Naive B cell (primary cell): ENCODE data around the gene DIP2C. TPM values are rescaled to one million over a fixed set of nuclear protein-coding genes. Genes with fewer than 3 reads are reported as not detected.
"Not testable (repeated sequence)": the region's sequence is repeated elsewhere in the genome, so short reads cannot be mapped to it uniquely, and the experiment has no call there.

Source experiments
- ATAC-seq, 2 donors: fragments of 150-1000 bp; cut with Tn5 transposase; 2 replicates each; pipeline ENCODE4 v1.10.0; 2021; ENCODE audit warnings: low read depth in 2 of 2, mild to moderate bottlenecking in 2 of 2, moderate library complexity in 2 of 2
- DNase-seq: peaks from one replicate; pipeline ENCODE4 v3.0.0; 2022
- H3K27ac Mint-ChIP-seq, 6 donors: one replicate each; pipeline ENCODE4 v1.8.0; 2020 to 2022; ENCODE audit warnings: mild to moderate bottlenecking in 6 of 6, mixed read lengths in 6 of 6, moderate library complexity in 5 of 6, inconsistent platforms in 2 of 6
- H3K27me3 Mint-ChIP-seq, 3 donors: one replicate each; pipeline ENCODE4 v1.8.0; 2021 to 2022; ENCODE audit warnings: mixed read lengths in 3 of 3, mild to moderate bottlenecking in 1 of 3
- H3K36me3 Mint-ChIP-seq, 2 donors: one replicate each; pipeline ENCODE4 v1.8.0; 2020 to 2022; ENCODE audit warnings: mixed read lengths in 2 of 2, inconsistent platforms in 1 of 2, mild to moderate bottlenecking in 1 of 2
- H3K4me1 Mint-ChIP-seq, 3 donors: one replicate each; pipeline ENCODE4 v1.8.0; 2020 to 2022; ENCODE audit warnings: mixed read lengths in 3 of 3, inconsistent platforms in 1 of 3, mild to moderate bottlenecking in 1 of 3, moderate library complexity in 1 of 3
- H3K4me3 Mint-ChIP-seq, 8 donors: one replicate each; pipeline ENCODE4 v1.8.0; 2020 to 2022; ENCODE audit warnings: mild to moderate bottlenecking in 8 of 8, mixed read lengths in 8 of 8, moderate library complexity in 8 of 8, inconsistent platforms in 2 of 8
- H3K9me3 Mint-ChIP-seq, 7 donors: one replicate each; pipeline ENCODE4 v1.8.0; 2020 to 2022; ENCODE audit warnings: mixed read lengths in 7 of 7, mild to moderate bottlenecking in 5 of 7, inconsistent platforms in 2 of 7, moderate library complexity in 1 of 7
- polyA plus RNA-seq, 6 donors: library from polyadenylated mRNA; unstranded; fragments of 300-500 nt; fragmentation: Illumina TruSeq; gene quantifications; one replicate each; pipeline ENCODE4 v1.2.3, GENCODE V29; 2021; ENCODE audit warnings: low read depth in 6 of 6

DIP2C gene
- polyA plus RNA-seq, 6 donors from 2014 or later = 0.36 to 1.7 (median 0.78) TPM; not detected in 1

DNA sequence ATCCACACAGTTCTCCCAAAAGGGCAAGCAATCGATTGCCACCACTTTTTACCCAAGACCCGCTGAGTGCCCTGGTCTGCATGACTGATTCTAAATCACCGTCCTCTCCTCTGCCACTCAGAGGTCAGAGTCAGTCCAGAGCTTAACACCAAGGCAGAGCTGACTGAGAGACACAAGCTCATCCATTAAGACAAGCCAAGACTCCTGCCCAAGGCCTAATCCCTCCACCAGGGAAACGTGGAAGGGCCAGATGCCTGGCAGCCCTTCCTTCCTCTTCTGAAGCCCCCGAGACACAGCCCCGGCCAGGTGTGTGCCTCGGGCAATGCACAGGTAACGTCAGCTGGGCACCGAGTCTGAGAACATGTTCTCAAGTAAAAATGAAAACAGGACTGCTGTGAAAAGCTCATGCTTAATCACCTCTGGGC, 51.7 kb downstream of the DIP2C start:
- H3K9me3 Mint-ChIP-seq = peaks cover 0 to 3% (median 0%) of the 10 kb centered on the region in 7 donors
- H3K27me3 Mint-ChIP-seq = peaks cover 5 to 38% (median 34%) of the 10 kb centered on the region in 3 donors
- DNase-seq (no peak), ATAC-seq (no peak)
- no peak overlapping the region for H3K27ac Mint-ChIP-seq
- H3K36me3 Mint-ChIP-seq = no peaks in the 10 kb centered on the region
- peaks cover 0 to 5% (median 0%) of the 10 kb centered on the region in 3 donors for H3K4me1 Mint-ChIP-seq
- no peak overlapping the region for H3K4me3 Mint-ChIP-seq

DNA sequence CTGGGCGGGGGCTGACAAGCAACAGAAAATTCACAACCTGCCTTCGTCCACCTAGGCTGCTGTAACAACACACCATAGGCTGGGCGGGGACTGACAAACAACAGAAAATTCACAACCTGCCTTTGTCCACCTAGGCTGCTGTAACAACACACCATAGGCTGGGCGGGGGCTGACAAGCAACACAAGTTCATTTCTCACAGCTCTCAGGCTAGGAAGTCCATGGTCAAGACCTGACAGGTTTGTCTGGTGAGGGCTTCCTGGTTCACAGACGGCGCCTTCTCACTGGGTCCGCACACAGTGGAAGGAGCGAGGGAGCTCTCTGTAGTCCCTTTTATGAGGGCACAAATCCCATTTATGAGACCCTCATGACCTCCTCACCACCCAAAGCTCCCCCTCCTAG, 52.2 kb downstream of the DIP2C start:
- no peaks in the 10 kb centered on the region for H3K36me3 Mint-ChIP-seq
- H3K27ac Mint-ChIP-seq = no peak overlapping the region

DNA sequence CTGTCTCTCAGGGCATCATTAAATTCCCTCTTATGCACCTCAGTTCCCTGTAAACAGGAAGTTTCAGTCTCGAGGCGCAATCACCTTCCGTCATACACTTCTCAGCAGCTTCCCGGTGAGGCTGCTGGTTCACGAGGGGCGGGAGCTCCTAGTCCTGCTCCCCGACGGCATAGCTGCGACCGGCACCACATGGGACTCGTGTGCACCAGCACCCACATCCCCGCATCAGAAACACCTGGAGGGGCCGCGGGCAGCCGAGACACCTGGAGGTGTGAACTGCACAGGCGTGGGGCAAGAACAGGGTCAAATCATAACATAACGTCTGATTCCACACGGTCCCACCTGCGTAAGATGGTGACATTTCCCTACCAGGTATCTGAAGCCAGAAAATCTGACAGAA, 52.7 kb downstream of the DIP2C start:
- ATAC-seq (no peak), DNase-seq (no peak)
- peaks cover 0 to 3% (median 1%) of the 10 kb centered on the region in 7 donors for H3K9me3 Mint-ChIP-seq
- peaks cover 0 to 5% (median 0%) of the 10 kb centered on the region in 3 donors for H3K4me1 Mint-ChIP-seq
- H3K4me3 Mint-ChIP-seq = no peak overlapping the region
- no peak overlapping the region for H3K27ac Mint-ChIP-seq
- H3K36me3 Mint-ChIP-seq = no peaks in the 10 kb centered on the region
- peaks cover 0 to 38% (median 28%) of the 10 kb centered on the region in 3 donors for H3K27me3 Mint-ChIP-seq

More for the DNA sequence above, 52.2 kb downstream of the DIP2C start:
- ATAC-seq = no peak
- peaks cover 0 to 5% (median 0%) of the 10 kb centered on the region in 3 donors for H3K4me1 Mint-ChIP-seq
- no peak for DNase-seq
- H3K9me3 Mint-ChIP-seq = peaks cover 0 to 3% (median 0%) of the 10 kb centered on the region in 7 donors
- peaks cover 0 to 38% (median 28%) of the 10 kb centered on the region in 3 donors for H3K27me3 Mint-ChIP-seq
- no peak overlapping the region for H3K4me3 Mint-ChIP-seq

DNA sequence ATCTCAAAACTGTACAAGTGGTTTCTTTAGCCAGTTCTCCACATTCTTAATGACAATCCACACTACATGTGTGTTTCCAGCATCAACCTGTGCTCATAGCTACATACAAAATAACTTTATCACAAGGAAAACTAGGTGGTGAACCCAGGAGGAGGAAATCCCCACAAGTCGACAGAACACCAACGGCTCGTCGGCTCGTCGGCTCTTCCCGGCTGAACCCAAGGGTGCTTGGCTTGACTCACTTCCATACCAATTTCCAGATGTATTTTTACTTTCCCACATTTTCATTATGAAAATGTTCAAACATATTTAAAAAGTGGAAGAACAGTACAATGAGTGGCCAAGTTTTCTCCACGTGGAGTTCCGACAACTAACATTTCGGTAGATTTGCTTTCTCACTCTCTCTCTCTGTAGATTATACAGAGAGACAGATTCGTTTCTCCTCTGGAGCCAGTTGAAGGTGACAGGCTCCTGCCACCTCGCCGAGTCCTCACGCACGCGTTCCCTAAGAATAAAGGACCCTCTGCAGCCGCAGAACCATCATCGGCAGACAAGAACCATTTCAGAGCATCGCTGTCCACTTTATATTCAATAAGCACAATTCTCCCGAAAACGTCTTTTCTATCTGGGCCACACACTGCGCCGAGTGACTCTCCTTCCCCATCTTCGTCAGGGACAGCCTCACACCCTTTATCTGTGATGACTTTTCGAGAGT, 53.3 kb downstream of the DIP2C start:
- peaks cover 0 to 38% (median 28%) of the 10 kb centered on the region in 3 donors for H3K27me3 Mint-ChIP-seq
- H3K4me1 Mint-ChIP-seq = peaks cover 0 to 5% (median 0%) of the 10 kb centered on the region in 3 donors
- H3K36me3 Mint-ChIP-seq = no peaks in the 10 kb centered on the region
- H3K9me3 Mint-ChIP-seq = peaks cover 0 to 3% (median 1%) of the 10 kb centered on the region in 7 donors
- no peak overlapping the region for H3K4me3 Mint-ChIP-seq
- ATAC-seq (no peak), DNase-seq (no peak)
- H3K27ac Mint-ChIP-seq = no peak overlapping the region

DNA sequence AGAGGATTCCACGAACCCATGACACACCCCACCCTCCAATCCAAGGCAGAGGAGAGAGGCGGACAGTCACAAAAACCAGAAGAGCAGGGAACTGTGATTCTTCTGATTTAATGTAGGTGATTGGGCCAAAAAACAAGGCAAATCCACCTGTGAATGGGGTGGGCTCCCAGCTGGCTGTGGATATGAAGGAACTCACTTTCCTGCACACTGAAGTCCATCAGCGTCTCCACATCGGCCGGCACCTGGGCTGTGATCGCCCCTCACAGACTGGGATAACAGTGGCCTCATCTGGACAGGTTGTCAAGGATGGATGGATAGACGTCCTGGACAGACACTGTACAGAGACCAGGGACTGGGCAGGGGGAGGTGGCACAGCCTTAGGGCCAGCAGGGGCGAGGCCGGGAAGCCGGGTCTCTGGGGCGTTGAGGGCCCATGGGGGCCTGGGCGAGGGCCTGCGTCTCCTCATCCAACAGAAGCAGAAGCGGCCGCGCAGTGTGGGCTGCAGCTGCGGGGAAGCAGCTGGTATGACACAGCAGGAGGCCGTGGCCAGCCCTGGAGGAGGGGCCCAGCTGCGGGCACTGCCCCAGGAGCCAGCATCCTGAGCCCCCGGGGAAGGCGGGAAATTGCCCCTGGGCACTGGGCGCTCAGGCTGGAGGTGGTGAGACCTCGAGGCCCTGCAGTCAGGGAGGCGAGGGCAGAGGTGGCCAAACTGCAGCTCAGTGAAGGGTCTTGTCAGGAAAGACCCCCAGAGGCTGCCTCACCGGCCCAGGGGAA, 54.2 kb downstream of the DIP2C start:
- no peak overlapping the region for H3K27ac Mint-ChIP-seq
- peaks cover 0 to 3% (median 1%) of the 10 kb centered on the region in 7 donors for H3K9me3 Mint-ChIP-seq
- DNase-seq (no peak), ATAC-seq (no peak)
- H3K36me3 Mint-ChIP-seq = no peaks in the 10 kb centered on the region
- peaks cover 0 to 42% (median 28%) of the 10 kb centered on the region in 3 donors for H3K27me3 Mint-ChIP-seq
- no peak overlapping the region for H3K4me3 Mint-ChIP-seq
- peaks cover 0 to 5% (median 0%) of the 10 kb centered on the region in 3 donors for H3K4me1 Mint-ChIP-seq

DNA sequence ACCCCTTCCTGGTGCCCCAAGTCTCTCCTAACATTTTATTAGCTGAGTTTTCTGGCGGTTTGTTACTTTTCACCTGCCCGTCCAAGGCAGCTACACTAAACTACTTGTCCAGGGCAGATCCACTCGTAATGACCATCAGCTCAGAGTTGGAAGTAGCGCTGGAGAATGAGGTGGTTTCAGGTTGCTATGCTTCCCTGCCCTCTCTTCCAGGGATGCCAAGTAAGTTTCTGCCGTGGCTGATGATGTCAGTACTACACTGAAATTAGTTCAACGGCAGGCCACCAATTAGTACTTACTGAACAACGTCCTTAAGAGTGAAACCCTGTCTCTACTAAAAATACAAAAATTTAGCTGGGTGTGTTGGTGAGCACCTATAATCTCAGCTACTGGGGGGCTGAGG, 55.2 kb downstream of the DIP2C start:
- no peaks in the 10 kb centered on the region for H3K36me3 Mint-ChIP-seq
- no peak overlapping the region for H3K27ac Mint-ChIP-seq
- ATAC-seq (no peak), DNase-seq (no peak)
- peaks cover 0 to 5% (median 0%) of the 10 kb centered on the region in 3 donors for H3K4me1 Mint-ChIP-seq
- H3K4me3 Mint-ChIP-seq = no peak overlapping the region
- peaks cover 4 to 45% (median 35%) of the 10 kb centered on the region in 3 donors for H3K27me3 Mint-ChIP-seq
- peaks cover 0 to 3% (median 0%) of the 10 kb centered on the region in 7 donors for H3K9me3 Mint-ChIP-seq

DNA sequence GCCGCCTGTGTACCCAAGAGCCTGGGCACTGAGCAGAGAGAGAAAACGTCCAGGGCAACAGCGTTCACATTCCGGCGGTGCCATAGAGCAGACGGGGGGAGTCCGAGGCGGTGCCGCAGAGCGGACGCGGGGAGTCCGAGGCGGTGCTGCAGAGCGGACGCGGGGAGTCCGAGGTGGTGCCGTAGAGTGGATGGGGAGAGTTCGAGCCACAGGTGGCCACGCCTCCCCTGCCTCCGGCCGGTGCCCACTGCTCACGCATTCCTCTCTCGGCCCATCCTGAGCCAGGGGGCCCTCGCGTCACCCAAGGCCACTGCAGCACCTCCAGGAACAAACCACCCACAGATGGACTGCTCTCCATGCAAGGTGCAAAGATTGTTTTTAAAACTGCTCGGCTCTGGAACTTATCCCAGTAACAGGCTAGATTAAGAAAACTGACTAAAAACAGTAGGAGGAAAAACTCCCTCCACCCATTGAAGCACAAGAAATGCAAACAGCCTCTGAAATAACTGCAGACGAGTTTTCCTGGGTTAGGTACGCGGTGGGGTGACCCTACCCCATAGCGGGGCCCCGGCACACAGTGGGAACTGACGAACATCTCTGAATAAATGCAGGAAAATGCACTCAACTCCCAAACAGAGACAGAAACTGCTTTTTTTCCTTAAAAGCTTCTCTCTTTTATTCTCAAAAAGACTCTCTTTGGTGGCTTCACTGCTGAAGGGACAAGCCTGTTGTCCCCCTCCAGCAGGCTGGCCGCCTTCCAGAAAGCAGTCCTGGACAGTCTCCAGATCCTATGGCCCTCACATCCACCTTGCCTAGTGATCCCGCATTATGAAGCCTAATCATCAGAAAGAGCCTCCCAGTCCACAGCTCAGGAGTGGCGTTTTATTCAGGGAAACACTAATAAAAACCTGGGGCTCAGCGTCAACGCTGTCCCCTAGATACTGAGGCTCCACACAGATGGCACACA, 55.9 kb downstream of the DIP2C start:
- peaks cover 8 to 51% (median 42%) of the 10 kb centered on the region in 3 donors for H3K27me3 Mint-ChIP-seq
- H3K27ac Mint-ChIP-seq = no peak overlapping the region
- no peaks in the 10 kb centered on the region for H3K36me3 Mint-ChIP-seq
- DNase-seq (no peak), ATAC-seq (no peak)
- H3K9me3 Mint-ChIP-seq = peaks cover 0 to 3% (median 0%) of the 10 kb centered on the region in 7 donors
- H3K4me1 Mint-ChIP-seq = peaks cover 0 to 5% (median 0%) of the 10 kb centered on the region in 3 donors
- no peak overlapping the region for H3K4me3 Mint-ChIP-seq

DNA sequence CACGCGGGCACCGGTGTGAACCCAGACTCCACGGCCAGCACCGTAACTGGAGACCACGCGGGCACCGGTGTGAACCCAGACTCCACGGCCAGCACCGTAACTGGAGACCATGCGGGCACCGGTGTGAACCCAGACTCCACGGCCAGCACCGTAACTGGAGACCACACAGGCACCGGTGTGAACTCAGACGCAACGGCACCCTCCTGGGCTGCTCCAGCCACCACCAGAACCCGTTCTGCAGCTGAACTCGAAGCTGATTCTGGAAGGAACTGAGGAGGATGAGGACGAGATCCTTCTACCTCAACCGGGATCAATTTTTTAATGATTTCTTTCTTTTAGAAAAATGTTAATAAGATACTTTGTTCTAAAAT, 56.7 kb downstream of the DIP2C start:
- H3K27ac Mint-ChIP-seq, ATAC-seq, H3K4me3 Mint-ChIP-seq, H3K36me3 Mint-ChIP-seq, H3K4me1 Mint-ChIP-seq, H3K9me3 Mint-ChIP-seq, DNase-seq: not testable (repeated sequence)
- peaks cover 13 to 57% (median 46%) of the 10 kb centered on the region in 3 donors for H3K27me3 Mint-ChIP-seq

DNA sequence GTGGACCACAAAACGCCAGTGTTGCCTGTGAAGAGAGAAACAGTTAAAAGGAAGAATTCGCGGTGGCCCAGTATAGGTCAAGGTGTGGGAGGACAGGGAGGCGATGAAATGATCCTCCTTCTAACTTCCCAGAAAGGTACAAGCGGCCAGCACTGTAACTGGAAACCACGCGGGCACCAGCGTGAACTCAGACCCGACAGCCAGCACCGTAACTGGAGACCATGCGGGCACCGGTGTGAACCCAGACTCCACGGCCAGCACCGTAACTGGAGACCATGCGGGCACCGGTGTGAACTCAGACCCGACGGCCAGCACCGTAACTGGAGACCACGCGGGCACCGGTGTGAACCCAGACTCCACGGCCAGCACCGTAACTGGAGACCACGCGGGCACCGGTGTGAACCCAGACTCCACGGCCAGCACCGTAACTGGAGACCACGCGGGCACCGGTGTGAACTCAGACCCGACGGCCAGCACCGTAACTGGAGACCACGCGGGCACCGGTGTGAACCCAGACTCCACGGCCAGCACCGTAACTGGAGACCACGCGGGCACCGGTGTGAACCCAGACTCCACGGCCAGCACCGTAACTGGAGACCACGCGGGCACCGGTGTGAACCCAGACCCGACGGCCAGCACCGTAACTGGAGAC, 57.2 kb downstream of the DIP2C start:
- not testable (repeated sequence) for ATAC-seq, DNase-seq, H3K4me1 Mint-ChIP-seq, H3K9me3 Mint-ChIP-seq, H3K4me3 Mint-ChIP-seq, H3K36me3 Mint-ChIP-seq, H3K27ac Mint-ChIP-seq
- H3K27me3 Mint-ChIP-seq = peaks cover 15 to 57% (median 46%) of the 10 kb centered on the region in 3 donors

DNA sequence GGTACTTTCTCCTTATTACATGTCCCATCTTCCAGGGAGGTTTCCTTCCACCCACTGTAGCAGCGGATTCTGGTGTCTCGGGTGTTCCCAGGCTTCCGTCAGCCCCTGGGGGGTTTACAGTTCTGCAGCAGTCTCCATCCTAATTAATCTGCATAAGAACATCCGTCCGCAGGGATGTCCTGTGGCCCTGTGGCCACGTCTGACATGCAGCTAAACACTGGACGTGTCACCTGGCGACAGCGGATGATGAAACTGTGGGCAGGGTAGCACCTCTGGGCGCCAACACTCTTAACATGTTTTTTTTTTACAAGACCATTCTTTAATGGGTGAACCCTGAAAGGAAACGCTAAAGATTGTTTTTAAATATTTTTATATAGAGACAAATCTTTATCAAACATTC, 58.2 kb downstream of the DIP2C start:
- no peak overlapping the region for H3K27ac Mint-ChIP-seq
- H3K27me3 Mint-ChIP-seq = peaks cover 18 to 58% (median 44%) of the 10 kb centered on the region in 3 donors
- ATAC-seq (no peak), DNase-seq (no peak)
- no peaks in the 10 kb centered on the region for H3K36me3 Mint-ChIP-seq
- peaks cover 0 to 1% (median 0%) of the 10 kb centered on the region in 3 donors for H3K4me1 Mint-ChIP-seq
- peaks cover 0 to 3% (median 0%) of the 10 kb centered on the region in 7 donors for H3K9me3 Mint-ChIP-seq
- no peak overlapping the region for H3K4me3 Mint-ChIP-seq

DNA sequence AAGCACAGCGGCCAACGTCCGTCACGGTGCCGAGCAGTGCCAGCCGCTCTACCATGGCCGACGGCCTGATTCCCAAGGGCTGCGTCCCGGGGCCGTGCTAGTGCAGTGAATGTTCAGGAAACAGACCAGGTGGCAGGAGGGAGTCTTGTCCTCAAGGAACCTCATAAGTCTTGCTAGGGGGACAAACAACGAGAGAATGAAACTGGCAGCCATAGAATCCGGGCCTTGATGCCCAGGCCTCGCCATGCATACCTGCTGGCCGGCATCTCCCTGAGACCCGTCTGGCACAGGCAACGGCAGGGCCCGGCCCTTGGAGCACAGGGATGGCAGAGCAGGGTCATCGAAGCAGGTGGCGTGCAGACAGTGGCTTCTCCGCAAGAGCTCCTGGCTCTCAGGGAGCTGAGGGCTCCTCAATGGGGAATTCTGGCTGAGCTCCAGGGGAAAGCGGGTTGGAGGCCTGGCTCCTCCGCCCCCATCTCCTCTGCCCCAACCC, 58.8 kb downstream of the DIP2C start:
- Mint-ChIP-seq H3K27ac (no peak overlapping the region), H3K9me3 (peaks cover 0 to 3% (median 0%) of the 10 kb centered on the region in 7 donors), H3K4me1 (no peaks in the 10 kb centered on the region), H3K27me3 (peaks cover 23 to 60% (median 47%) of the 10 kb centered on the region in 3 donors), H3K36me3 (no peaks in the 10 kb centered on the region), H3K4me3 (no peak overlapping the region)
- DNase-seq = no peak
- no peak for ATAC-seq

DNA sequence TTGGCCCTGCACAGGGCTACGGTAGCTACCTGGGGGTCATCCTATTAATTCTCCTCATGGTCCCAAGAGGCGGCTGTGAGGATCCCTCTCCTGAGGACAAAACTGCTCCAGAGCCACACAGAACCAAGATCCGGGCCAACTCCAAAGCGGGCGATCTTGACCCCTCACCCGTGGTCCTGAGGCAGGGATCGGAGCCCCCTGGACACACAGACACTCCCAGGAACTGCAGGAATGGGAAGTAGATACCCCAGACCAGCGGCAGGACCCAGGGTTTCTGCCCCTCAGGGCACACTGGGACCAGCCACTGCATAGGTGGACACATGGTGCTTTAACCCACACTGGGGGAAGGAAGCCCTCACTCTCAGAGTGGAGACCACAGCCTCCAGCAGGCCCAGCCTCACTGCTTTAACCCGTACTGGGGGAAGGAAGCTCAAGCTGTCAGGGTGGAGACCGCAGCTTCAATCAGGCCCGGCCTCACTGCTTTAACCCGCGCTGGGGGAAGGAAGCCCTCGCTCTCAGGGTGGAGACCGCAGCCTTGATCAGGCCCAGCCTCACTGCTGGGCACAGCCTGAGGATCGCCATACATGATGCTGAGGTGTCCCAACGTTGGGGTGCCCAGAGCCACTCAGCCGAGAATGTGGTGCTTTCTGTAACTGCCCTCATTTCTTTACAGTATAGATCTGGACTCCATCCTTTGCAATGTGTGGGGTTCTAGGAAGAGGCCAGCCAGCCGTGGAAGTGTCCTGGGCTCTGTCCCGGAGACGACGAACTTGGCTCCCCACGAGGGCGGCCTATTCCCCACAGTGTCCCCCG, 60.1 kb downstream of the DIP2C start:
- peaks cover 30 to 62% (median 48%) of the 10 kb centered on the region in 3 donors for H3K27me3 Mint-ChIP-seq
- H3K4me1 Mint-ChIP-seq = no peaks in the 10 kb centered on the region
- peaks cover 0 to 3% (median 0%) of the 10 kb centered on the region in 7 donors for H3K9me3 Mint-ChIP-seq
- H3K36me3 Mint-ChIP-seq = no peaks in the 10 kb centered on the region
- H3K27ac Mint-ChIP-seq = no peak overlapping the region
- no peak for ATAC-seq
- no peak for DNase-seq
- no peak overlapping the region for H3K4me3 Mint-ChIP-seq
